KMS-11 (cell line): ENCODE data around the gene ARHGEF28.

Source experiments
- H2AFZ ChIP-seq: fragments of 200-600 bp; sonication (generic); 2 replicates; pipeline ENCODE4 v1.6.1; 2016; ENCODE audit warnings: antibody characterized with exemption, mixed run types, low read depth
- H3K27ac ChIP-seq: fragments of 200-600 bp; sonication (generic); 2 replicates; pipeline ENCODE4 v1.6.1; 2016; ENCODE audit warnings: mild to moderate bottlenecking, mixed run types
- H3K27me3 ChIP-seq: fragments of 200-600 bp; sonication (generic); 2 replicates; pipeline ENCODE4 v1.6.1; 2017; ENCODE audit warnings: mild to moderate bottlenecking, low read depth, mixed run types, moderate library complexity; ENCODE audit not compliant: insufficient read depth
- H3K36me3 ChIP-seq: fragments of 200-600 bp; sonication (generic); 2 replicates; pipeline ENCODE4 v1.6.1; 2017; ENCODE audit warnings: mild to moderate bottlenecking, mixed run types; ENCODE audit not compliant: insufficient read depth
- H3K4me1 ChIP-seq: fragments of 200-600 bp; sonication (generic); 2 replicates; pipeline ENCODE4 v1.6.1; 2016; ENCODE audit warnings: mild to moderate bottlenecking, low read depth, mixed run types; ENCODE audit not compliant: poor library complexity, severe bottlenecking
- H3K4me2 ChIP-seq: fragments of 200-600 bp; sonication (generic); 2 replicates; pipeline ENCODE4 v1.7.0; 2016; ENCODE audit warnings: mild to moderate bottlenecking, mixed run types
- H3K4me3 ChIP-seq: fragments of 200-600 bp; sonication (generic); IDR thresholded peaks from 2 replicates; pipeline ENCODE4 v1.6.1; 2017; ENCODE audit warnings: low read depth, low read length, mixed read lengths; ENCODE audit not compliant: insufficient read depth
- H3K79me2 ChIP-seq: fragments of 200-600 bp; sonication (generic); 2 replicates; pipeline ENCODE4 v1.6.1; 2016; ENCODE audit warnings: low read depth, mixed run types; ENCODE audit not compliant: insufficient read depth
- H3K9ac ChIP-seq: fragments of 200-600 bp; sonication (generic); 2 replicates; pipeline ENCODE4 v1.6.1; 2016; ENCODE audit warnings: mild to moderate bottlenecking, mixed run types
- H4K20me1 ChIP-seq: fragments of 200-600 bp; sonication (generic); 2 replicates; pipeline ENCODE4 v1.6.1; 2016; ENCODE audit warnings: mild to moderate bottlenecking, mixed run types; ENCODE audit not compliant: insufficient read depth
- CTCF ChIP-seq: fragments of 200-600 bp; sonication (generic); conservative IDR thresholded peaks from 2 replicates; pipeline ENCODE4 v1.6.1; 2017; ENCODE audit warnings: low read depth, mild to moderate bottlenecking, antibody characterized with exemption, low read length, moderate library complexity, mixed read lengths

ARHGEF28 gene

GRCh38 chr5:73636408-73636807 is 10.4 kb downstream of the ARHGEF28 start:
- no peak overlapping the region for H2AFZ ChIP-seq
- no peaks in the 10 kb centered on the region for H3K27me3 ChIP-seq
- no peak overlapping the region for H3K9ac ChIP-seq
- no peaks in the 10 kb centered on the region for H4K20me1 ChIP-seq
- H3K79me2 ChIP-seq = no peaks in the 10 kb centered on the region
- no peak overlapping the region for H3K4me2 ChIP-seq
- no peak overlapping the region for H3K4me3 ChIP-seq
- H3K4me1 ChIP-seq = no peaks in the 10 kb centered on the region
- no peaks in the 10 kb centered on the region for H3K36me3 ChIP-seq
- TF ChIP-seq CTCF = no peak
- no peak overlapping the region for H3K27ac ChIP-seq

GRCh38 chr5:73637565-73637964 is 11.6 kb downstream of the ARHGEF28 start:
- no peaks in the 10 kb centered on the region for H3K4me1 ChIP-seq
- no peak for TF ChIP-seq CTCF
- no peaks in the 10 kb centered on the region for H3K27me3 ChIP-seq
- no peak overlapping the region for H3K4me3 ChIP-seq
- H2AFZ ChIP-seq = no peak overlapping the region
- no peaks in the 10 kb centered on the region for H4K20me1 ChIP-seq
- no peak overlapping the region for H3K9ac ChIP-seq
- H3K4me2 ChIP-seq = no peak overlapping the region
- no peaks in the 10 kb centered on the region for H3K36me3 ChIP-seq
- no peak overlapping the region for H3K27ac ChIP-seq
- no peaks in the 10 kb centered on the region for H3K79me2 ChIP-seq

GRCh38 chr5:73638344-73639095 is 12.5 kb downstream of the ARHGEF28 start:
- no peak overlapping the region for H3K4me3 ChIP-seq
- no peak overlapping the region for H3K9ac ChIP-seq
- no peak overlapping the region for H3K27ac ChIP-seq
- no peaks in the 10 kb centered on the region for H3K36me3 ChIP-seq
- no peaks in the 10 kb centered on the region for H3K27me3 ChIP-seq
- no peak overlapping the region for H2AFZ ChIP-seq
- no peak for TF ChIP-seq CTCF
- no peak overlapping the region for H3K4me2 ChIP-seq
- no peaks in the 10 kb centered on the region for H3K79me2 ChIP-seq
- H3K4me1 ChIP-seq = no peaks in the 10 kb centered on the region
- H4K20me1 ChIP-seq = no peaks in the 10 kb centered on the region

- Histone ChIP-seq H3K36me3 (no peaks in the 10 kb centered on the region), H2AFZ (no peak overlapping the region), H3K4me2 (no peak overlapping the region), H3K79me2 (no peaks in the 10 kb centered on the region), H3K27ac (no peak overlapping the region), H3K4me3 (no peak overlapping the region), H3K27me3 (no peaks in the 10 kb centered on the region), H3K4me1 (no peaks in the 10 kb centered on the region), H3K9ac (no peak overlapping the region), H4K20me1 (no peaks in the 10 kb centered on the region)
- no peak for TF ChIP-seq CTCF
Observed at GRCh38 chr5:73640861-73641320, 14.9 kb downstream of the ARHGEF28 start.
